Heart left ventricle (tissue), 13 donors: ENCODE data around the gene ZGLP1.

Experiments used
- CTCF ChIP-seq, 12 donors: fragments of 200-600 bp; sonication (generic) in 4 of 12; IDR thresholded peaks; one replicate each; pipeline versions ENCODE4 v1.5.0 to v1.8.0; 2018 to 2022; ENCODE audit warnings: antibody characterized with exemption in 12 of 12, mild to moderate bottlenecking in 5 of 12
- POLR2A ChIP-seq, 2 donors: fragments of 450-650 bp; IDR thresholded peaks; one replicate each; pipeline ENCODE4 v1.6.1; 2017; ENCODE audit warnings: antibody characterized with exemption in 2 of 2, mild to moderate bottlenecking in 2 of 2, moderate library complexity in 2 of 2
- donor health status: ischemic (EF 13 %, LVEDD 7.1; RV severe dilation, severe dysfunction).
- donor health status: DM: no; HTN: yes; CAD: no.
- donor health status: DM: no; HTN: no; CAD: no.
- donor health status: ischemic (EF 25% LVEDD 6.9; RV normal size, moderate dysfunction).
- donor health status: ischemic (EF 25% LVEDD 5.7; RV mildly dilated, moderate dysfunction).
- donor health status: ischemic (EF 35%, LVEDD 5.7; RV mildly dilated, moderate dysfunction).
- donor health status: nonischemic (EF 11% LVEDD 7.7; RV severe dilation, severe dysfunction).
- donor health status: DM: yes; HTN: yes; CAD: no.
- donor health status: PGD.
- donor health status: ischemic (EF 29% LVEDD 5.4; RV normal size, mild dysfunction).
- donor health status: nonischemic (EF 23%, LVEDD 6.1; RV moderate dilation, normal function).

GRCh38 chr19:10285393-10285792 is 24.2 kb downstream of the ZGLP1 start:
- TF ChIP-seq CTCF (IDR thresholded peaks at IDR 0.05) (no peak), POLR2A (IDR thresholded peaks at IDR 0.05) (no peak)
